NCI-H526 treated with DMSO at 0.1 percent for 48 hours (cell line): ENCODE data around the gene PIMREG.

Experiments used
- DNase-seq: peaks from one replicate; lab custom pipeline; 2025; lab: John Stamatoyannopoulos, UW

PIMREG gene

GRCh38 chr17:6461792-6462524, 17.7 kb downstream of the PIMREG start:
- DNase-seq, result no peak

GRCh38 chr17:6462692-6463091, 18.4 kb downstream of the PIMREG start:
- no peak for DNase-seq

- DNase-seq, result no peak
These were observed 19.6 kb downstream of the PIMREG start for GRCh38 chr17:6463616-6464445.

- no peak for DNase-seq
These were observed 20.3 kb downstream of the PIMREG start for GRCh38 chr17:6464446-6465041.

GRCh38 chr17:6465206-6466003, 21.1 kb downstream of the PIMREG start:
- DNase-seq, result no peak

GRCh38 chr17:6467567-6467966, 23.3 kb downstream of the PIMREG start:
- DNase-seq, result no peak

- no peak for DNase-seq
These were observed 24.0 kb downstream of the PIMREG start for GRCh38 chr17:6468051-6468790.

- no peak for DNase-seq
These were observed 26.0 kb downstream of the PIMREG start for GRCh38 chr17:6470146-6470718.

GRCh38 chr17:6470751-6471521, 26.7 kb downstream of the PIMREG start:
- DNase-seq, result no peak

GRCh38 chr17:6471531-6472465, 27.5 kb downstream of the PIMREG start:
- no peak for DNase-seq

- DNase-seq, result no peak
These were observed 28.3 kb downstream of the PIMREG start for GRCh38 chr17:6472517-6472916.

- no peak for DNase-seq
These were observed 29.0 kb downstream of the PIMREG start for GRCh38 chr17:6473128-6473767.

GRCh38 chr17:6474376-6474775, 30.1 kb downstream of the PIMREG start:
- no peak for DNase-seq

GRCh38 chr17:6474906-6475305, 30.7 kb downstream of the PIMREG start:
- DNase-seq, result no peak

GRCh38 chr17:6475411-6475810, 31.2 kb downstream of the PIMREG start:
- no peak for DNase-seq

GRCh38 chr17:6476076-6476809, 32.0 kb downstream of the PIMREG start:
- DNase-seq, result no peak

GRCh38 chr17:6476810-6477179, 32.5 kb downstream of the PIMREG start:
- DNase-seq, result no peak

GRCh38 chr17:6477831-6478383, 33.7 kb downstream of the PIMREG start:
- no peak for DNase-seq
